HS-5 (cell line): ENCODE measurements around the gene NHERF1.

Source experiments
- DNase-seq: peaks from one replicate; pipeline ENCODE4 v3.0.0-alpha.2; 2012; ENCODE audit warnings: low read depth

Gene NHERF1

GRCh38 chr17:74808714-74809430 is 60.4 kb downstream of the NHERF1 start:
- no peak for DNase-seq

GRCh38 chr17:74810699-74811485 is 62.5 kb downstream of the NHERF1 start:
- no peak for DNase-seq

GRCh38 chr17:74812109-74813009 is 63.9 kb downstream of the NHERF1 start:
- no peak for DNase-seq

GRCh38 chr17:74814453-74814852 is 66.0 kb downstream of the NHERF1 start:
- DNase-seq = no peak

GRCh38 chr17:74815067-74815466 is 66.6 kb downstream of the NHERF1 start:
- DNase-seq = no peak

- DNase-seq = no peak
Measured at GRCh38 chr17:74815550-74816370, 67.3 kb downstream of the NHERF1 start.

GRCh38 chr17:74816905-74817620 is 68.6 kb downstream of the NHERF1 start:
- DNase-seq = no peak

GRCh38 chr17:74818291-74818938 is 70.0 kb downstream of the NHERF1 start:
- DNase-seq = no peak
